GM21528 (cell line): ENCODE measurements around the gene ALG3.
"Not testable (repeated sequence)": the region's sequence is repeated elsewhere in the genome, so short reads cannot be mapped to it uniquely, and the experiment has no call there.

Source experiments
- ATAC-seq: cut with Tn5 transposase; IDR thresholded peaks from one replicate; pipeline ENCODE4 v1.9.1; 2021; ENCODE audit warnings: mild to moderate bottlenecking, moderate library complexity; ENCODE audit not compliant: unreplicated experiment, low FRiP score

ALG3 gene

DNA sequence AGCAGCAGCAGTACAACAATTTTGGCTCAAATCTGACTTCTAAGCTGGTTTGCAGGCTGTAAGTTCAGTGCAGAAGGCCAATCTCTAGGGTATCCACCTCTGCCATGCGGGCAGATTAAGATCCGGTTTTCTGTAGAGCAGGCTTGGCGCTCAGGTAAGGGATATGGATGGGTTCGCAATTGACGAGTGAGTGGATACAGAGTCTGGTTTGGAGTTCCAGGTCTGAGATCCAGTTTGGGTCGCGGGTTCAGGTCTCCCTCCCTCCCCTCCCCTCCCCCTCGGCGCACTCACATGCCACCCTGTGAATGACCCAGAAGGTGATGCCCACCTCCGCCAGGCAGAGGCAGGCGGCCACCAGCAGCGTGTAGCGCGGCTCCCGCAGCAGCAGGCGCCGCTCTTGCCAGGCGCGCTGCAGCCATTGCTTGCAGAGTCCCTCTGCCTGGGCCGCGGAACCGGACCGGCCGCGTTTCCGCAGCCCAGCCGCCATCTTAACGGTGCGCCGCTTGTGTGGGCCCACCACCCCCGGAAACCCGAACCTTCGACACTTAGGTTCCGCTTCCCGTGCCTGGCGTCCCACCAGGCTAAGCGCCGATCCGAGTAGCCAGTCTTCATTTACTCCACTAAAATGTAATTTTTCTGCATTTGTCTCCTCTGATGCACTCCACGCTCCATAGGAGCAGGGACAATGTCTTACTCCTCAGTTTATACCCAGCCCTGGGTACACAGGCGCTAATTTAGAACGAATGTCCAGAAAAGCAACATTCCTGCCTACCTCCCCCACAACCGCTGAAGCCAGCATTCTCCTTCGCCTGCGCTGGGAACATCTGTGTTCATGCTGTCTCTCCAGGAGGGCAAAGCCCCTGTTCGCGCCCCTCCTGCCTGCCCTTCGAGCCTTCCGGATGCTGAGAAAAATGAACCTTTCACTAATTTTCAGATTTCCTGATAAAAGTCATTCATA is at the start of gene ALG3:
TSS of gene ALG3 (minus strand) at position 509 of the 958 bp plus-strand sequence. CDS start at position 487, 22 bp downstream.
- peak; percentile 61 for ATAC-seq

DNA sequence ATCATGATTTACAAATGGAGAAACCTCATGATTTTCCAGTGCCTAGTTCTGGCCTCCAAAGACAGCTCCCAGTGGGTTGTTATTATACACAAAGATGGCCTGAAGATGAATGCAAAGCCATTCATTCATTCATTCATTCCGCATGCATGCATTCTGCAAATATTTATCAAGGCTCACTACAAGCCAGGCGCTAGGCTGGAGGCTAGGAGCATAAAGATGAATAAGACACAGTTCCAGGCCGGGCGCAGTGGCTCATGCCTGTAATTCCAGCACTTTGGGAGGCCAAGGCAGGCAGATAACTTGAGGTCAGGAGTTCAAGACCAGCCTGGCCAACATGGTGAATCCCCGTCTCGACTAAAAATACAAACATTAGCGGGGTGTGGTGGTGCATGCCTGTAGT is 47.9 kb upstream of the ALG3 start:
- no peak for ATAC-seq

- no peak for ATAC-seq
These were observed 47.0 kb upstream of the ALG3 start for GRCh38 chr3:184295771-184296170.

DNA sequence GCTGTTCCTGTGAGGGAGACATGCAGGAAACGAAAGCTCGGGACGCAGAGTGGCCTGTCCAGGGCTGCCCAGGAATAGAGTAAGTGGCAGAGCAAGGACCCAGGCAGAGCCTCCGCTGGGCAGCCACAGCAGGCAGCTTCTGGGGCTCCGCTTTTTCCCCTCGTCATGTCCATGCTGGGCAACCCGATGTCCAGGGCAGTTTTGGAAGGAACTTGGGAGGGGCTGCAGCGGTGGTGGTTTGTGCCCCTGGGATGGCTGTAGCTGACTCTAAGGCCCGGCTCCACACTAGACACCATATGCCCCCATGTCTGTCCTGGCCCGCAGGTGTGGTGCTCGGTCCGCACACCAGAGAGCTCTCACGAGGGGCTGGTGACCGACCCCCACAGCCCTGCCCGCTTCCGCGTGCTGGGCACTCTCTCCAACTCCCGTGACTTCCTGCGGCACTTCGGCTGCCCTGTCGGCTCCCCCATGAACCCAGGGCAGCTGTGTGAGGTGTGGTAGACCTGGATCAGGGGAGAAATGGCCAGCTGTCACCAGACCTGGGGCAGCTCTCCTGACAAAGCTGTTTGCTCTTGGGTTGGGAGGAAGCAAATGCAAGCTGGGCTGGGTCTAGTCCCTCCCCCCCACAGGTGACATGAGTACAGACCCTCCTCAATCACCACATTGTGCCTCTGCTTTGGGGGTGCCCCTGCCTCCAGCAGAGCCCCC is 43.1 kb upstream of the ALG3 start:
- ATAC-seq: no peak

- no peak for ATAC-seq
These were observed 42.4 kb upstream of the ALG3 start for GRCh38 chr3:184291044-184291737.

DNA sequence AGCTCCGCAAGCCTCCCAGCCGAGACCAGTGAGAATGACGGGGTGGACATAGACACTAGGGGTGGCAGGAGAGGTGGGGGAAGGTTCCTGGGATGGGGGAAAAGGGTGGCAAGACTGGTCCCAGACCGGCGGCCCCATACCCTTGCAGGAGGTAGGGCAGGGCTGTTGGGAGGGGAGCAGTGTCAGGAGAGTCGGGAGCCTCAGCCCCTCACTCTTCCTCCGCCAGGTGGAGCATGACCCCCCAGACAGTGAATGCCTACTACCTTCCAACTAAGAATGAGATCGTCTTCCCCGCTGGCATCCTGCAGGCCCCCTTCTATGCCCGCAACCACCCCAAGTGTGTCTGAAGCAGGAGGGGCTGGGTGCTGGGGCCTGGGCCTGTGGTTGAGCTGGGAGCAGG is 41.6 kb upstream of the ALG3 start:
- no peak for ATAC-seq

- ATAC-seq: no peak
These were observed 40.7 kb upstream of the ALG3 start for GRCh38 chr3:184289426-184289938.

- no peak for ATAC-seq
These were observed 35.9 kb upstream of the ALG3 start for GRCh38 chr3:184284696-184285095.

GRCh38 chr3:184283681-184284080 is 34.9 kb upstream of the ALG3 start:
- ATAC-seq: no peak

- no peak for ATAC-seq
These were observed 34.2 kb upstream of the ALG3 start for GRCh38 chr3:184282941-184283340.

- ATAC-seq: no peak
These were observed 28.6 kb upstream of the ALG3 start for GRCh38 chr3:184277366-184277765.

GRCh38 chr3:184275961-184276910 is 27.5 kb upstream of the ALG3 start, which contains the start of gene ECE2:
Gene ECE2 (plus strand): TSS chr3:184276022. CDS start chr3:184276154, 132 bp downstream.
- ATAC-seq: no peak

DNA sequence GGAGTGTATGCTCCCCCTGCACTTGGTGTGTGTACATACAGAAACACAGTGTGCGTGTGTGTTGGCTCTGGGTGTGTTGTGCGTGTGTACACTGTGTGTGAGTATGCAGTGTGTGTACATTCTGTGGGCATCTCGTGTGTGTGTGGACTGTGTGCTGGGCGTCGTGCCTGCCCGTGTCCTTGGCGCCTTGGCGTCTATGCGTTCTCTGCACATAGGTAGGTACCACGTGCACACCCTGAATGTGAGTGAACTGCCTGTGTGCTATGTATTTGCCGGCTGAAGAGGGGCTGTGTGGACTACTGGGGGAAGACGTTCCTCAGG is 26.6 kb upstream of the ALG3 start:
- ATAC-seq: no peak

DNA sequence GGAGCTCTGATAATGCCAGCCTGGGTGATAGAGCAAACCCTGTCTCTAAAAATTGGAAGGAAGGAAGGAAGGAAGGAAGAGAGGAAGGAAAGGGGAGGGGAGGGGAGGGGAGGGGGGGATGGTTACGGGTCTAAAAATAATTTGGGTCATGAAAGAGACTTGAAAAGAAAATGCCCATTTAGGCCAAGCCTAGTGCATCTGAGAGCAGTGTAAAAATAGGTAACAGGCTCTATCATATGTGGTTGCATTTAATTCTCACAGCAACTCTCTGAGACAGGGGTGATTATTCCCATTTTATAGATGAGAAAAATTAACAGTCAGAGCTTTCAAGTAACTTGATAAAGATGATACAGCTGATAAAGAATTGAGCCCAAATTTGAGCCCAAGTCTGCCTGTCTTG is 23.5 kb upstream of the ALG3 start:
- ATAC-seq: no peak

DNA sequence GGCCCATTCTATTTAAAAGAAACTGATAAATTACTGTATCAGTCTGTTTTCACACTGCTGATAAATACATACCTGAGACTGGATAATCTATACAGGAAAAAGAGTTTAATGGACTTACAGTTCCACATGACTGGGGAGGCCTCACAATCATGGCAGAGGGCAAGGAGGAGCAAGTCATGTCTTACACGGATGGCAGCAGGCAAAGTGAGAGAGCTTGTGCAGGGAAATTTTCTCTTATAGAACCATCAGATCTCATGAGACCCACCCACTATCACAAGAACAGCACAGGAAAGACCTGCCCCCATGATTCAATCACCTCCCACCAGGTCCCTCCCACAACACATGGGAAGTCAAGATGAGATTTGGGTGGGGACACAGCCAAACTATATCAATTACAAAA is 18.5 kb upstream of the ALG3 start:
- not testable (repeated sequence) for ATAC-seq

- ATAC-seq: no peak
These were observed 14.0 kb upstream of the ALG3 start for GRCh38 chr3:184262764-184263179.

DNA sequence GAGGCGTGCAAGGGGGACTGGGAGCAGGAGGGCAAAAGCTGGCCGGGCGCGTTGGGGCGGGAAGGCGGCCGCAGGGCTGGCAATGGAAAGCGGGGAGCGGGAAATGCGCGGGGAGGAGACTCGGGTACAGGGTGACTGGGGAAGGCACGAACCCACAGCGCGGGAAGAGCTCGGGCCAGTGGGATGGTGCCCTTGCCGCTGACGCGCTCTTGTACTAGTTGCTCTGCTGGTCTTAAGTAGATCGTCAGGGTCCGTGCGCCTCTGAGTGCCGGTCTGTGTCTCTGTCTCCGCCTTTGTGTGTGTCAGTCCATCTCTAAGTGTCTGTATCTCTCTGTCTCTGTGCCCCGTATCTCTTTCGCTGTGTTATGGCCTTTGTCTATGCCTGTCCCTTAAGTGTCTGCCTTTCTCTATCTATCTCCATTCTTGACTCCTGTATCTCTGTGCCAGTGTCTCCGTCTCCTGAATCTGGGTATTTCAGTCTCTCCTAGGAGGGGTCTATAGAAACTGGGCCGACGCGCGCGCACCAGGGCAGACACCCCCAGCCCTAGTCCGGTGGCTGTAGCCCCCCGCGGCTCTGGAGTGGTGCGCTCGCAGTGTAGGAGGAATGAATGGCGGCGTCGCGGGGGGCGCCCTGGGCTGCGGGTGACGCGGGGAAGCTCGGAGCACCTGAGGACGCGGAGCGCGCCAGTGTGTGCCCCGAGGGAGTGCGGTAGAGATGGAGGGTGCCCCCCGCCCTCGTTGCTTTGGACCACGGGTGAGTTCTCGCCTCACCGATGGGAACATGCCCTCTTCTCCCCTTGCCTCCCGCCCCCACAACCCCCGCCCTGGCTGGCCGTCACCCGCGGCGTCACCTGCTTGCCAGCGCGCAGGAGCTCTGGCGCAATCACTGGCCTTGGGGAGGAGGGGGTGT is 13.3 kb upstream of the ALG3 start:
- no peak for ATAC-seq

GRCh38 chr3:184261270-184261853 is 12.6 kb upstream of the ALG3 start, which contains the start of gene CAMK2N2:
Gene CAMK2N2 (minus strand): TSS chr3:184261553. CDS start chr3:184261285, 268 bp downstream.
- ATAC-seq: no peak
